ENCODE data around the gene CCDC28A. TPM values are rescaled to one million over a fixed set of nuclear protein-coding genes. Genes with fewer than 3 reads are reported as not detected.

CCDC28A gene
- total RNA-seq, 1 experiment from 2014 or later = 19.9 TPM

- no peak for DNase-seq (ENCODE audit: low read depth)
Observed at GRCh38 chr6:138795809-138796603, 22.4 kb downstream of the CCDC28A start, which contains the start of gene ECT2L. ECT2L (plus strand) TSS chr6:138796087; CDS start chr6:138813275, 17,188 bp downstream.

GRCh38 chr6:138796771-138797170, 23.2 kb downstream of the CCDC28A start:
- DNase-seq (ENCODE audit: low read depth) = no peak

GRCh38 chr6:138797806-138798446, 24.4 kb downstream of the CCDC28A start:
- no peak for DNase-seq (ENCODE audit: low read depth)

GRCh38 chr6:138800377-138801150, 27.0 kb downstream of the CCDC28A start:
- no peak for DNase-seq (ENCODE audit: low read depth)

- no peak for DNase-seq (ENCODE audit: low read depth)
Observed at GRCh38 chr6:138803331-138803730, 29.8 kb downstream of the CCDC28A start.

GRCh38 chr6:138803861-138804260, 30.3 kb downstream of the CCDC28A start:
- DNase-seq (ENCODE audit: low read depth) = no peak

GRCh38 chr6:138805016-138805765, 31.6 kb downstream of the CCDC28A start:
- peak; percentile 24 for DNase-seq (ENCODE audit: low read depth)

GRCh38 chr6:138806889-138807288, 33.3 kb downstream of the CCDC28A start:
- DNase-seq (ENCODE audit: low read depth) = no peak

GRCh38 chr6:138809677-138810076, 36.1 kb downstream of the CCDC28A start:
- DNase-seq (ENCODE audit: low read depth) = no peak

- DNase-seq (ENCODE audit: low read depth) = no peak
Observed at GRCh38 chr6:138811866-138812265, 38.3 kb downstream of the CCDC28A start.

- DNase-seq (ENCODE audit: low read depth) = no peak
Observed at GRCh38 chr6:138814179-138814834, 40.7 kb downstream of the CCDC28A start.

- DNase-seq (ENCODE audit: low read depth) = no peak
Observed at GRCh38 chr6:138815221-138815620, 41.7 kb downstream of the CCDC28A start.

- DNase-seq (ENCODE audit: low read depth) = peak; percentile 40
Observed at GRCh38 chr6:138815797-138816528, 42.4 kb downstream of the CCDC28A start.

GRCh38 chr6:138817799-138818198, 44.2 kb downstream of the CCDC28A start:
- DNase-seq (ENCODE audit: low read depth) = peak; percentile 64

- no peak for DNase-seq (ENCODE audit: low read depth)
Observed at GRCh38 chr6:138818496-138819194, 45.1 kb downstream of the CCDC28A start.

- DNase-seq (ENCODE audit: low read depth) = no peak
Observed at GRCh38 chr6:138821519-138821918, 48.0 kb downstream of the CCDC28A start.

GRCh38 chr6:138824482-138825144, 51.0 kb downstream of the CCDC28A start:
- peak; percentile 52 for DNase-seq (ENCODE audit: low read depth)

- DNase-seq (ENCODE audit: low read depth) = no peak
Observed at GRCh38 chr6:138830248-138830647, 56.7 kb downstream of the CCDC28A start.

GRCh38 chr6:138832182-138832581, 58.6 kb downstream of the CCDC28A start:
- DNase-seq (ENCODE audit: low read depth) = no peak

All from Daoy (cell line).